ENCODE measurements around the gene SRP68. TPM values are rescaled to one million over a fixed set of nuclear protein-coding genes. Genes with fewer than 3 reads are reported as not detected.

SRP68 gene
- polyA plus RNA-seq, 1 experiment, result 70.8 TPM

DNA sequence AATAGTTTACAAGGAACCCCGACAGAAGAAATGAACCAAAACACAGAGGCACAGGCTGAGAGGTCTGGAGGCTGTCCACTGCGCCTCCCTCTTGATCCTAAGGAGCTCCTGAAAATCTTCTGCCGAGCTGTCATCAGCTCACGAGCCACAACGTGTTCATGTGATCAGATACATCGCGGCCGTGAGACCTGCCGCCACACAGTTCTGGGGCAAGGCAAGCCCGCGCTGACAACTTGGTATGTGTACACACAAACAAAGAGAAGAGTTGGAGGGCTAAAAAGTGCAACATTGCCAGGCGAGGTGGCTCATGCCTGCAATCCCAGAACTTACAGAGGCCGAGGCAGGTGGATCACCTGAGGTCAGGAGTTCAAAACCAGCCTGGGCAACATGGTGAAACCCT, 23.6 kb upstream of the SRP68 start:
- DNase-seq (ENCODE audit: low read depth), result no peak
- Histone ChIP-seq H3K27me3 (ENCODE audit: control insufficient read depth, insufficient read depth, low read length) (no peaks in the 10 kb centered on the region), H3K36me3 (ENCODE audit: control insufficient read depth, insufficient read depth, low read length) (peaks cover 36% of the 10 kb centered on the region), H3K4me3 (ENCODE audit: low read depth, low read length) (no peak overlapping the region)
- CTCF ChIA-PET, result interaction anchor here (1.0 to 1.4 kb wide), 2 partner anchors 10 to 82 kb away, joined by 4 read pairs; no protein-coding TSS in a partner anchor
- TF ChIP-seq, protein P1, sequence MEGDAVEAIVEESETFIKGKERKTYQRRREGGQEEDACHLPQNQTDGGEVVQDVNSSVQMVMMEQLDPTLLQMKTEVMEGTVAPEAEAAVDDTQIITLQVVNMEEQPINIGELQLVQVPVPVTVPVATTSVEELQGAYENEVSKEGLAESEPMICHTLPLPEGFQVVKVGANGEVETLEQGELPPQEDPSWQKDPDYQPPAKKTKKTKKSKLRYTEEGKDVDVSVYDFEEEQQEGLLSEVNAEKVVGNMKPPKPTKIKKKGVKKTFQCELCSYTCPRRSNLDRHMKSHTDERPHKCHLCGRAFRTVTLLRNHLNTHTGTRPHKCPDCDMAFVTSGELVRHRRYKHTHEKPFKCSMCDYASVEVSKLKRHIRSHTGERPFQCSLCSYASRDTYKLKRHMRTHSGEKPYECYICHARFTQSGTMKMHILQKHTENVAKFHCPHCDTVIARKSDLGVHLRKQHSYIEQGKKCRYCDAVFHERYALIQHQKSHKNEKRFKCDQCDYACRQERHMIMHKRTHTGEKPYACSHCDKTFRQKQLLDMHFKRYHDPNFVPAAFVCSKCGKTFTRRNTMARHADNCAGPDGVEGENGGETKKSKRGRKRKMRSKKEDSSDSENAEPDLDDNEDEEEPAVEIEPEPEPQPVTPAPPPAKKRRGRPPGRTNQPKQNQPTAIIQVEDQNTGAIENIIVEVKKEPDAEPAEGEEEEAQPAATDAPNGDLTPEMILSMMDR (IDR thresholded peaks at IDR 0.05; ENCODE audit: insufficient read depth, low read depth, low read length), result no peak
- POLR2A ChIA-PET, result interaction anchor here (0.6 kb wide), 1 partner anchor 318 kb away, joined by 4 read pairs; no protein-coding TSS in a partner anchor

DNA sequence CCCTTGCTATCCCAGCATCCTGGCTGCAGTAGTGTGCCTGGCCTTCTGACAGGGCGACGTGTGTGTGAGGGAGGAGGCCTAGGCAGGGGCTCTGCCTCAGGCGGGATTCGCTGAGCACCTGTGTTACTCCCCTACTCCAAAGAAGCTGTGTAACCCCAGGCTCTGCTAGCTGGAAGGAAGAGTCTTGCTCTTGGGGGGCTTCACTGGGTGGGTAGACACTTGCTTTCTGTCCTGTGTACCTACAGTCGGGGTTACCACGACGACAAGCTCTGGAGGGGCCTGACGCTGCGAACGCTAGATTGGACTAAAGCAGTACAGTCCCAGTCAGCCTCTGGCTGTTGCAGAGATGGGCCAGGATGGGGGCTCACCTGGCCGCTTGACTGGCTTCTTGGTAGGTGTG, 21.7 kb upstream of the SRP68 start:
- DNase-seq (ENCODE audit: low read depth), result no peak
- Histone ChIP-seq H3K4me3 (ENCODE audit: low read depth, low read length) (no peak overlapping the region), H3K27me3 (ENCODE audit: control insufficient read depth, insufficient read depth, low read length) (no peaks in the 10 kb centered on the region), H3K36me3 (ENCODE audit: control insufficient read depth, insufficient read depth, low read length) (peaks cover 42% of the 10 kb centered on the region)
- TF ChIP-seq, protein P1 (IDR thresholded peaks at IDR 0.05; ENCODE audit: insufficient read depth, low read depth, low read length), result no peak
- CTCF ChIA-PET, result interaction anchor here (1.1 kb wide), 1 partner anchor 9 kb away, joined by 4 read pairs; the partner anchor contains the start of gene EXOC7
- POLR2A ChIA-PET, result no interaction called here

DNA sequence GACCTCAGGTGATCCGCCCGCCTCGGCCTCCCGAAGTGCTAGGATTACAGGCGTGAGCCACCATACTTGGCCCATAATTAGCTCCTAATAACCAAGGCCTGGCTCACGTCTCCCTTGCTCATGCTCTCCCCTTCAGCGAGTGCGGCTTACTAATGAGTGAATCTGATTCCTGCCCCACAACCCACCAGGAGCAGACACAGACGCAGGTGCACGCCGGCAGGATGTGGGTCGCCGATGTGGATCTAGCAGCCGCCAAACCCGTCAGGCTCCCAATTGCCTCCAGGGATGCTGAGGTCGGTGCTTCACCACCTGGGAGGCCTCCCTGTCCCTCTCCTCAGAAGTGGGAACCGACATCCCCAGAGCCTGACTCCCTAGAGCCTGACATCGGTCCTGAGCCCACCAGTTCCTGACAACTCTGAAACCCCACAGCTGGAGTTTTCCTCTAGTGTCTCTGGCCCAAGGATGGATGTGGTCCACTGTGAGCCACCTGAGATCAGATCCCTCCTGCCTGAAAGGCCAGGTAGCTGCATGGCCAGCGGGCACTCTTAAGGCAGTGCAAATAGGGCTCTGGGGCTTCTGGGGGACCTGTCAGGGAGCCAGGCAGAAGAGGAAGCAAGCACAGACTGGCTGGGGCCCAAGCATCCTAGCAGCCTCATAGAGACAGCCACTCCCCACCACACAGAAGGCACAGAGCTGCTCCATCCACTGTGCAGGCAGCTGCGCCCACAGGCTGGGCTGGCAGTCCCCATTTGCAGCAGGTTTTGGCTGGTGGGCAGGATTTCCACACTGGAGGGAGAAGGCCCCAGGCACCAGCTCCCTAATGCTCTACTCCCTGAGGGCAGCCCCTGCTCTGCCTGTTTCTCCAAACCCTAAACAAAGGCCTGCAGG, 20.5 kb upstream of the SRP68 start:
- Histone ChIP-seq H3K36me3 (ENCODE audit: control insufficient read depth, insufficient read depth, low read length) (peaks cover 53% of the 10 kb centered on the region), H3K4me3 (ENCODE audit: low read depth, low read length) (no peak overlapping the region), H3K27me3 (ENCODE audit: control insufficient read depth, insufficient read depth, low read length) (no peaks in the 10 kb centered on the region)
- ChIA-PET POLR2A (no interaction called here), CTCF (interaction anchor here (0.8 to 1.3 kb wide), 3 partner anchors 11 to 292 kb away, joined by 3 to 4 read pairs (median 4); partner anchors contain the start of genes EXOC7 and SPHK1)
- no peak for DNase-seq (ENCODE audit: low read depth)
- TF ChIP-seq, protein P1 (IDR thresholded peaks at IDR 0.05; ENCODE audit: insufficient read depth, low read depth, low read length), result no peak

DNA sequence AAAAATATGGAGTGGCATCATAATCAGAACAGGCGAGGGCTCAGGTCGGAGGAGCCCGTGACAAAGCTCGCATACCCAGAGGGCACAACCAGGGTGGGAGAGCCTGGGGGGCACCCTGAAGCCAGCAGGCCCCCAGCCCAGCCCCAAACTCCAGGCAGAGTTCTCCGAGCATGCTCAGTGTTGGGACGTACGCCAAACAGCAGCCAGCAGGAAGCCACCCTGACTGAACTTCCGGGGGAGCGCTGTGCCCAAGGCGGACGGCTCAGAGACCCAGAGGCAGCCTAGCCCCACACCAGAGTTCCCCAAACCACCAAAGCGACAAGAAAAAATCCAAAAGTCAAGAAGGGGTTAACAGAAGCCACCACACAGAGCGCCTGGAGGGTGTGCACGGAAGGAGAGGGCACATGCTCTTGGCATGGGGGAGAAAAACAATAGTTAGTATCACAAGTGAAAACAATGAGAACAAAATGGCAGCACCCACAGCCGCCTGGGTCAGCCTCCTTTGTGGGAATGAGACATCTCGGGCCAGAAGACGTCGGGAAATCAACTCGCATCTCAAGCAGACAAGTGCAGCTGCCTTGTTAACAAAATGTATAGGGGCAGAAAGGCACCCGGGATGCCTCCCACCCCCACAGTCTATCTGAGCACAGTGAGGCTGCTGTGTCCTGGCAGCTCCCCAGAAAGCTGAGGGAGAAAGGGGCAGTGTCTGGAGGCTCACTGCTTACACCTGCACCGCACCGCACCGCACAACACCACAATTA, 19.4 kb upstream of the SRP68 start:
- CTCF ChIA-PET, result interaction anchor here (0.8 to 1.3 kb wide), 2 partner anchors 188 to 293 kb away, joined by 3 to 4 read pairs; partner anchors contain the start of gene SPHK1
- POLR2A ChIA-PET, result no interaction called here

More for the DNA sequence above, 19.4 kb upstream of the SRP68 start:
- peaks cover 60% of the 10 kb centered on the region for H3K36me3 ChIP-seq (ENCODE audit: control insufficient read depth, insufficient read depth, low read length)
- DNase-seq (ENCODE audit: low read depth), result no peak
- no peaks in the 10 kb centered on the region for H3K27me3 ChIP-seq (ENCODE audit: control insufficient read depth, insufficient read depth, low read length)
- TF ChIP-seq, protein P1 (IDR thresholded peaks at IDR 0.05; ENCODE audit: insufficient read depth, low read depth, low read length), result no peak
- no peak overlapping the region for H3K4me3 ChIP-seq (ENCODE audit: low read depth, low read length)

Measured in BJ (cell line).